ENCODE results near the gene OCA2. TPM values are rescaled to one million over a fixed set of nuclear protein-coding genes. Genes with fewer than 3 reads are reported as not detected.

OCA2 gene
- total and polyA plus RNA-seq, 2 experiments from 2014 or later, result 0.49 to 0.63 TPM

GRCh38 chr15:28116521-28117431 lies 17.7 kb upstream of the OCA2 start:
- no peak for TF ChIP-seq CTCF (IDR thresholded peaks at IDR 0.05; ENCODE audit: low read depth, low read length)
- H3K9me3 ChIP-seq (ENCODE audit: low read depth), result no peaks in the 10 kb centered on the region
- no peaks in the 10 kb centered on the region for H3K4me1 ChIP-seq (ENCODE audit: low read depth)
- no peaks in the 10 kb centered on the region for H3K27me3 ChIP-seq
- no peak for DNase-seq (ENCODE audit: low read depth in 1 of 2, low spot score in 1 of 2)
- no peak overlapping the region for H3K27ac ChIP-seq
- H3K36me3 ChIP-seq, result peaks cover 63% of the 10 kb centered on the region
- H3K4me3 ChIP-seq, result no peak overlapping the region

DNA sequence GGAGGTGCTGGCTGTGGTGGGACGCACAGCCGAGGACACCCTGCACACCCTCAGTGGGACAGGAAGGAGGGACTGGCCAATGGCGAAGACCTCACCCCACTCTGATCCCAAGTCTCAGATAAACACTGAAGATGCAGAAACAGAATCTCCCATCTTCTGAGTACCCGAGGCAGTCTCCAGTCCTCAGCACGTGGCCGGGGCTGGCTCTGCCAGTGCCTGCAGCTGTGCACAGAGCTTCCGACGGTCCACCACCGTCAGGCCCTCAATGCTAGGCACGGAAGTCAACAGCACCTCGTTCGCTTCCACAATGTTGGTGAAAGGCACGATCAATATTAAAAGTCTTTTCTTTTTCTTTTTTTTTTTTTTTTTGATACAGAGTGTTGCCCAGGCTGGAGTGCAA lies 16.8 kb upstream of the OCA2 start:
- DNase-seq (ENCODE audit: low read depth in 1 of 2, low spot score in 1 of 2), result no peak
- H3K27ac ChIP-seq, result no peak overlapping the region
- no peak for TF ChIP-seq CTCF (IDR thresholded peaks at IDR 0.05; ENCODE audit: low read depth, low read length)
- H3K4me3 ChIP-seq, result no peak overlapping the region
- H3K4me1 ChIP-seq (ENCODE audit: low read depth), result no peaks in the 10 kb centered on the region
- no peaks in the 10 kb centered on the region for H3K9me3 ChIP-seq (ENCODE audit: low read depth)
- H3K36me3 ChIP-seq, result peaks cover 62% of the 10 kb centered on the region
- no peaks in the 10 kb centered on the region for H3K27me3 ChIP-seq

DNA sequence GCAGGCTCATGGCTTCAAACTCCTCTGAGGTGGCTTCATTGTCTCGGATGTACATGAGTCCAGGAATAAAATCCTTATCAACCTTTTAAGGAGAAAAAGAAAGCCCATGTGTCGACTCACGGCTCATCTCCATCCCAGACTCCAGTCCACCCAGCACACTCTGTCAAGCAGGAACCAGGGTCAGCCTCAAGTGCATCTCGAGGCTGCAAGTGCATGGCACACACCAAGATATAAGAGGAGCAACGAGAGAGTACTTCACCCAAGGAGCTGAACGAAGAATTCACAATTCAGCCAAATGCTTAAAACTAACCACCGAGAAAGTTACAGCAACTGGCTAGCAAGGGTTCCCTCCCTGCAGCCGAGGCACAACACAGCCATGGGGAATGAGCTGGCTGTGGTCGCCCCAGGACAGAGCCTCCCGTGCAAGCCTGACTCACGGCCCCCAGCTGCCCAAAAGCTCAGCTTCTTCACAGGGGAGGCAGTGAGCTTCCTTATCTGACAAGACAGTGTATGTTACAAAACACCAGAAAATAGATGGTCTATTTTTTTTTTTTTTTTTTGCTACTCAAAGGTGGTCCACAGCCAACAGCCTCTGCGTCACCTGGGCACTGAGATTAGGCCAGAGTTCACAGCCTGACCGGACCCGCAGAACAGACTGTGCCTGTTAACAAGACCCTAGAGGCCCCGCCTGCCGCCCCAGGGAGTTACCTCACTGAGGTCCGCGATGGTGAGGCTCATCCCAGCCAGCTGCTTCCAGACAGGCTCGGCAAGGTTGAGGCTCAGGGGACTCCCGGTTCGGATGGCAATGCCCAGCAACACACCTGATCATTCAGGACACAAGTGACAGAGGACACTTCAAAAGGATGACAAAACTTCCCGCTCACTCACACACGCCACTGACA lies 15.9 kb upstream of the OCA2 start:
- Histone ChIP-seq H3K9me3 (ENCODE audit: low read depth) (no peaks in the 10 kb centered on the region), H3K4me3 (no peak overlapping the region), H3K4me1 (ENCODE audit: low read depth) (no peaks in the 10 kb centered on the region), H3K27ac (no peak overlapping the region), H3K27me3 (no peaks in the 10 kb centered on the region), H3K36me3 (peaks cover 53% of the 10 kb centered on the region)
- peak in 1 of 2 donors; percentile 57 for DNase-seq (ENCODE audit: low read depth in 1 of 2, low spot score in 1 of 2)
- no peak for TF ChIP-seq CTCF (IDR thresholded peaks at IDR 0.05; ENCODE audit: low read depth, low read length)

GRCh38 chr15:28114114-28114455 lies 15.0 kb upstream of the OCA2 start:
- no peak for DNase-seq (ENCODE audit: low read depth in 1 of 2, low spot score in 1 of 2)
- H3K27ac ChIP-seq, result no peak overlapping the region
- no peak for TF ChIP-seq CTCF (IDR thresholded peaks at IDR 0.05; ENCODE audit: low read depth, low read length)
- peaks cover 49% of the 10 kb centered on the region for H3K36me3 ChIP-seq
- no peaks in the 10 kb centered on the region for H3K27me3 ChIP-seq
- H3K4me3 ChIP-seq, result no peak overlapping the region
- H3K9me3 ChIP-seq (ENCODE audit: low read depth), result no peaks in the 10 kb centered on the region
- no peaks in the 10 kb centered on the region for H3K4me1 ChIP-seq (ENCODE audit: low read depth)

GRCh38 chr15:28113394-28114113 lies 14.4 kb upstream of the OCA2 start:
- no peak overlapping the region for H3K27ac ChIP-seq
- H3K4me1 ChIP-seq (ENCODE audit: low read depth), result no peaks in the 10 kb centered on the region
- no peaks in the 10 kb centered on the region for H3K27me3 ChIP-seq
- no peak overlapping the region for H3K4me3 ChIP-seq
- no peak for TF ChIP-seq CTCF (IDR thresholded peaks at IDR 0.05; ENCODE audit: low read depth, low read length)
- no peak for DNase-seq (ENCODE audit: low read depth in 1 of 2, low spot score in 1 of 2)
- peaks cover 47% of the 10 kb centered on the region for H3K36me3 ChIP-seq
- no peaks in the 10 kb centered on the region for H3K9me3 ChIP-seq (ENCODE audit: low read depth)

Measured in cardiac muscle cell (in vitro differentiated cells and primary cell).